GM21381 (cell line): ENCODE results near the gene HSD3B7.

Experiments
- ATAC-seq: cut with Tn5 transposase; IDR thresholded peaks from one replicate; pipeline ENCODE4 v1.9.1; 2021; ENCODE audit warnings: mild to moderate bottlenecking, moderate library complexity; ENCODE audit not compliant: unreplicated experiment

HSD3B7 gene

DNA sequence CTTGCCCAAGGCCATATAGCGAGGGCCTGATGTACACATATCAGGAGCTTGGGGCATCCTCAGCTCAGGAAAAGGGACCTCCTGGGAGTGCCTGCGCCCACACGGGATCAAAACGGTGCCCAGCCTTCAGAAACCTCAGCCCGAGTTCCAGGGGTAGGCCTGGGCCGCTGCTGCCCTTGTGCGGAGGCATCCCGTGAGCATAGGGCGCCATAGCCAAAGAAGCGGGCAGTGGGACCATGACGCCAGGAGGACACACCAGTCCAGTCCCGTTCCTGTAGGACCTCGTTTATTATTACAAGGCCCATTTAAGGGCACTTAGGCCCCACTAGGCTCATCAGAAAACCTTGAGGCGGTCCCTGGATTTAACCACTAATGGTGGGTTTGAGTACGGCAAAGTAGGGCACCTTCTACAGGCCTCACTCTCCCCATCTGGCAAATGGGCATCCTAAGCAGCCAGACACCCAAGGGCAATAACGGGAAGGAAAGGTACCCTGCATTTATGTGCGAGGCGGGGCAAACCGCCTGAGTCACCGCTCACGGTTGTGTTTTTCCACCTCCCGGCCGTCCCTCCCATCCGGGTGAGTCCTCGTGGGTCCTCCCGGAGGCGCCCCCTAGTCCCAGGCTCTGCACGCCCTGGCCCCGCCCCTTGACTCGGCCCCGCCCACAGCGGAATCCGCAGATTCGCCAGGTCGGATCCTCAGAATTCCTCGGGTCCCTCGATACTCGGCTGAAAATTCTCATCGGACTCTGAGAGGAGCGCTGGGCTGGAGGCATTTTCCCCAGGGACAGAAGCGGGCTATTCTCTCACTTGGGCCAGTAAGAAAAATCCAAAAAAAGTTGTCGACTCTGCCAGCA is 28.2 kb upstream of the HSD3B7 start:
- ATAC-seq, result peak; percentile 43

DNA sequence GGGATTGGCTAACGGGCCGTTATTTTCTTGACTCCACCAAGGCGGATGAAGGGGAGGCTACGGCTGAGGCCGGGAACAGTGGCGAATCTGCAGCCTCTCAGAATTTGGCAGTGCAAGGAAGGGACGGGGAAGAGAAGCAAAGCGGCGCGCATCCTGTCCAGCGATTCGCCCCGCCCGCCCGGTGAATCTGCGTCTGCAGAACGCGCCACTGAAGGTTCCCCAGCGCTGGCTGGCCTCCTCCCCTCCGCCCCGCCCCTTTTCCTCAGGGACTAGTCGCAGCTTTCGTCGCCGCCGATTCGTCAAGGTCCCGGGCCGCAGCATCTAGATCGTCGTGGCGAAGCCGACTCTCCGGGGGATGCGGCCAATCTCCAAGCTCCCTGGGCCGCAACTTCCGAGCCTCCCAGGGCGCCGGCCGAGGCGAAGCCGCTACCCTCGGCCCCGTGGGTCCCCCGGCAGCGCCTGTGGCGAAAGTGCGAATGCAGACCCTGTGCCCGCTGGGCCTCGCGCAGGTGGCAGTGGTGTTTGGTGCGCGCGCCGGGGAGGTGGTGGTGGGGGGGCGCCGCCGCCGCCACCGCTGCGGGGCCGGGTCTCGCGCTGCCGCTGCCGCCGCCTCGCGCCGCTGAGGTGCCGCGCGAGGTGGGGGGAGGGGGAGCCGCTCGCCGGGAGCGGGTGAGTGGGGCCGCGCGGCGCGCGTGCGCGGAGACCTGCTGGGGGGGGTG is 27.4 kb upstream of the HSD3B7 start, which contains the start of gene SETD1A:
TSS of gene SETD1A (plus strand) at position 299 of the 719 bp plus-strand sequence. CDS start 978 bp downstream, outside the sequence.
- peak; percentile 67 for ATAC-seq

GRCh38 chr16:30958175-30959079 is 26.6 kb upstream of the HSD3B7 start:
- peak; percentile 26 for ATAC-seq

- no peak for ATAC-seq
Observed at GRCh38 chr16:30961384-30961783, 23.6 kb upstream of the HSD3B7 start.

DNA sequence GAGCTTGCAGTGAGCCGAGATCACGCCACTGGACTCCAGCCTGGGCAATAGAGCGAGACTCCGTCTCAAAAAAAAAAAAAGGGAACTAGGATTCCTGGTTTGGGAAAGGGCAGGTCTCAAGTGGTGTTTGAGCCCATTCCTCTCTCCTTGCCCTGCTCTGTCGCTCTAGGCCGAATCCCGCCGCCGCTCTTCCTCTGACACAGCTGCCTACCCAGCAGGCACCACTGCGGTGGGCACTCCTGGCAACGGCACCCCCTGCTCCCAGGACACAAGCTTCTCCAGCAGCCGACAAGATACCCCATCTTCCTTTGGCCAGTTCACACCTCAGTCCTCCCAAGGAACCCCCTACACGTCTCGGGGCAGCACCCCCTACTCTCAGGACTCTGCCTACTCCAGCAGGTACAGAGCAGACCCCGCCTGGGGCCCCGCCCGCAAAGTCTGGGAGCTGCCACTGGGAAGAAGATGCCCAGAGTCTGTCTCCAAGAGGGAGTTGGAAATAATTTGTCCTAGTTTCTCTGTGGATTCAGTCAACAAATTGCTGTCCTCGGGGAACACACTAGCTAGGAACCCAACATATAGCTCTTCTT is 21.0 kb upstream of the HSD3B7 start:
- ATAC-seq, result no peak

GRCh38 chr16:30964574-30965226 is 20.3 kb upstream of the HSD3B7 start:
- no peak for ATAC-seq

DNA sequence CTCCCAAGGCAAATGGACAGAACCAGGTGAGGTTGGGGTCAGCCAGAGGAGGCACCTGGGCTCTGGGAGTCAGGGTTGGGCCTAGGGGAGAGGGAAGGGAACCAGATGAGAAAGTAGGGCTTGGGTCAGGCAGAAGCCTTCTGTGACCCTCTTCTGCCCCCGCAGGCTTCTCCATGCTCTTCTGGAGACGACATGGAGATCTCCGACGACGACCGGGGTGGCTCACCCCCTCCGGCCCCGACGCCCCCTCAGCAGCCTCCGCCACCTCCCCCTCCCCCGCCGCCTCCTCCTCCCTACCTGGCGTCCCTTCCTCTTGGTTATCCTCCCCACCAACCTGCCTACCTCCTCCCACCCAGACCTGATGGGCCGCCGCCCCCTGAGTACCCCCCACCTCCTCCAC is 19.6 kb upstream of the HSD3B7 start:
- ATAC-seq, result no peak

- no peak for ATAC-seq
Observed at GRCh38 chr16:30966033-30966619, 18.9 kb upstream of the HSD3B7 start.

DNA sequence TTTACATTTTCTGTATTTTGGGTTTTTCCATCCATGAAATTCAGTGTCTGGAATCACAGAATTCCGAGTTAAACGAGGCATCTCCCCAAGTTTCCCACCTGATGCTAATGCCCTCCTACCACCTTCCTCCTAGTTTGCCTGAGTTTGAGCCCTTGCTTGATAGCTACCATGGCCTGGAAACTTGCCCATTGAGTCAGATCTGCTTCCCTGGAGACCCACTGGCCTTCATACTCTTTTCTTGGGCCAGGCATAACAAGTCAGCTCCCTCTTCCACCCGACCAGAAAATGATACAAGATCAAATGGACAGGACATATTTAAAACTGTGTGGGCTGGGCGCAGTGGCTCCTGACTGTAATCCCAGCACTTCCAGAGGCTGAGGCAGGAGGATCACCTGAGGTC is 17.2 kb upstream of the HSD3B7 start:
- no peak for ATAC-seq

DNA sequence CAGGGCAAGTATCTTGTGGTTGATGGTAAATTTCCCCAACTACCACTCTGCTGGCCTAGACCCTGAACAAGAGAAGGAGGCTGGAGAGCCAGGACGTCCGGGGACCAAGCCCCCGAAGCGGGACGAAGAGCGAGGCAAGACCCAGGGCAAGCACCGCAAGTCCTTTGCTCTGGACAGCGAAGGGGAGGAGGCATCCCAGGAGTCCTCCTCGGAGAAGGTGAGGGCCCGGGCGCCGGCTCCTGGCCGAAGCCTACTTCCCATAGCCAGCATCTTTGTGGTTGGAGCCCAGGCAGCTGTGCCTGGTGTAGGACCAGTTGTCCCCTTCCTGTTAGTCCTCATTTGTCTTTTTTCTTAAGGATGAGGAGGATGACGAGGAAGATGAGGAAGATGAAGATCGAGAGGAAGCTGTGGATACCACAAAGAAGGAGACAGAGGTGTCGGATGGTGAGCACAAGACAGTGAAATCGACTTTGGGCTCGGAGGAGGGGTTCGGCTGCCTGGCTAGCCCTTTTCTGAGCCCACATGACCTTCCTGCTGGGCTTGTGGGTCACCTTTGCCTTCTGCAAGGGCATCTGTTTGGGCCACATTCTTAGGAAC is 15.7 kb upstream of the HSD3B7 start:
- no peak for ATAC-seq

GRCh38 chr16:30971298-30971697 is 13.7 kb upstream of the HSD3B7 start:
- ATAC-seq, result no peak

GRCh38 chr16:30972872-30973271 is 12.1 kb upstream of the HSD3B7 start:
- no peak for ATAC-seq

- no peak for ATAC-seq
Observed at GRCh38 chr16:30974348-30974747, 10.7 kb upstream of the HSD3B7 start.

DNA sequence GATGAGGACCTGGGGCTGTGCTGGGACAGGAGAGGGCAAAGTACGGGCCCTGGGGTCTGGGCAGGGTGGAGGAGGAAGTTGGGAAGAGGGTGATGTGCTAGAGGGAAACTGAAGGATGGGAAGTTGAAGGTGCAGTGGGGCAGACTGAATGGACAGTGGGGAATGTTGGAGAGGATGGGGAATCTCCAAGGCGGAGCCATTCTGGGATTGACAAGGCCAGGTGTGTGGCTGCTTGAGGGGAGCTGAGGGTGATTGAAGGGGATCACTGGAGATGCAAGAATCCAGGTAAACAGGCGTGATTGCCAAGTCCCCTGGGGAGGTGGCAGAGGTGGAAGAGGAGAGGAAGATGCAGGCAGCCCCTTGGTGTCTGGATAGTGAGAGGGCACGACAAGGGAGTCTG is 8.5 kb upstream of the HSD3B7 start:
- ATAC-seq, result no peak

GRCh38 chr16:30977502-30977901 is 7.5 kb upstream of the HSD3B7 start:
- ATAC-seq, result no peak

DNA sequence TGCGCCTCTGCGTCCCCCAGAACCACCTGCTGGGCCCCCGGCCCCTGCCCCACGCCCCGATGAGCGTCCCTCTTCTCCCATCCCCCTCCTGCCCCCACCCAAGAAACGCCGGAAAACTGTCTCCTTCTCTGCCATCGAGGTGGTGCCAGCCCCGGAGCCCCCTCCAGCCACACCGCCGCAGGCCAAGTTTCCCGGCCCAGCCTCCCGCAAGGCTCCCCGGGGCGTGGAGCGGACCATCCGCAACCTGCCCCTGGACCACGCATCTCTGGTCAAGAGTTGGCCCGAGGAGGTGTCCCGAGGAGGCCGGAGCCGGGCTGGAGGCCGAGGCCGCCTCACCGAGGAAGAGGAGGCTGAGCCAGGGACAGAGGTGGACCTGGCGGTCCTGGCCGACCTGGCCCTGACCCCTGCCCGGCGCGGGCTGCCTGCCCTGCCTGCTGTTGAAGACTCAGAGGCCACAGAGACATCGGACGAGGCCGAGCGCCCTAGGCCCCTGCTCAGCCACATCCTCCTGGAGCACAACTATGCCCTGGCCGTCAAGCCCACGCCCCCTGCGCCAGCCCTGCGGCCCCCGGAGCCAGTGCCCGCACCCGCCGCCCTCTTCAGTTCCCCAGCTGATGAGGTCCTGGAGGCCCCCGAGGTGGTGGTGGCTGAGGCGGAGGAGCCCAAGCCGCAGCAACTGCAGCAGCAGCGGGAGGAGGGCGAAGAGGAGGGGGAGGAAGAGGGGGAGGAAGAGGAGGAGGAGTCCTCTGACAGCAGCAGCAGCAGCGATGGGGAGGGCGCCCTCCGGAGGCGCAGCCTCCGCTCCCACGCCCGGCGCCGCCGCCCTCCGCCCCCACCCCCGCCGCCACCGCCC is 5.6 kb upstream of the HSD3B7 start:
- no peak for ATAC-seq

DNA sequence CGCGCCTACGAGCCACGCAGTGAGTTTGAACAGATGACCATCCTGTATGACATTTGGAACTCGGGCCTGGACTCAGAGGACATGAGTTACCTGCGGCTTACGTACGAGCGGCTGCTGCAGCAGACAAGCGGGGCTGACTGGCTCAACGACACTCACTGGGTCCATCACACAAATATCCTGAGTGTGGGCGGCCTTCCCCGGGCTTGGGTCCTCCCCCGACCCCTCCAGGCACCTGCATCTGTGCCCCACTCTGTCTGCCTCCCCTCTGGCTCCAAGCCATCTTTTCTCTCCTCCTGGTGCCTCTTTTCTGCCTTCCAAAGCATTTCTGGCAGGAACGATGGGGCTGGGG is 5.0 kb upstream of the HSD3B7 start:
- no peak for ATAC-seq

DNA sequence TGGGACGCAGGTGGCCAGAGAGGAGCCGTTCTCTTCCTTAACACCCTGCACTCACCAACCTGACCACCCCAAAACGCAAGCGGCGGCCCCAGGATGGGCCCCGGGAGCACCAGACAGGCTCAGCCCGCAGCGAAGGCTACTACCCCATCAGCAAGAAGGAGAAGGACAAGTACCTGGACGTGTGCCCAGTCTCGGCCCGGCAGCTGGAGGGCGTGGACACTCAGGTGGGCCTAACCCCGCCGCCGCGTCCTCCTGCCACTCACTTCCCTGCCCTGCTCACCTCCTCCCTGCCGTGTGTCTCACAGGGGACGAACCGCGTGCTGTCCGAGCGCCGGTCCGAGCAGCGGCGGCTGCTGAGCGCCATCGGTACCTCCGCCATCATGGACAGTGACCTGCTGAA is 4.6 kb upstream of the HSD3B7 start:
- no peak for ATAC-seq

DNA sequence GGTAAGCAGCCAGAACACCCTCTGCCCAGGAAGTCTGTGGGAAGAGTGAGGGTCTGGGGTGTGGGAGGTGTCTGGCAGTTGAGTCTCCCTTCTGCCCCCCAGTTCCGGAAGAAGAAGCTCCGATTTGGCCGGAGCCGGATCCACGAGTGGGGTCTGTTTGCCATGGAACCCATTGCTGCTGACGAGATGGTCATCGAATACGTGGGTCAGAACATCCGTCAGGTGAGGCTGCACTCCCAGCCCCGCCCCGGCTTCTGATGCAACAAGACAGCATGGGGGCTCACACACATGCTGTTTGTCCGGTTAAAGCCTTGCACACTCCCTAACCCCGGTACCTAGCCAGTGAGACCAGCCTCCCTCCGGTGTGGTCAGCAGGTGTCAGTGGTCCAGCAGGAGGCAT is 4.0 kb upstream of the HSD3B7 start:
- no peak for ATAC-seq
